T-helper 9 cell (primary cell): ENCODE data around the gene TTLL11.

Experiments used
- DNase-seq: peaks from one replicate; pipeline ENCODE4 v3.0.0-alpha.2; 2020

Gene TTLL11

DNA sequence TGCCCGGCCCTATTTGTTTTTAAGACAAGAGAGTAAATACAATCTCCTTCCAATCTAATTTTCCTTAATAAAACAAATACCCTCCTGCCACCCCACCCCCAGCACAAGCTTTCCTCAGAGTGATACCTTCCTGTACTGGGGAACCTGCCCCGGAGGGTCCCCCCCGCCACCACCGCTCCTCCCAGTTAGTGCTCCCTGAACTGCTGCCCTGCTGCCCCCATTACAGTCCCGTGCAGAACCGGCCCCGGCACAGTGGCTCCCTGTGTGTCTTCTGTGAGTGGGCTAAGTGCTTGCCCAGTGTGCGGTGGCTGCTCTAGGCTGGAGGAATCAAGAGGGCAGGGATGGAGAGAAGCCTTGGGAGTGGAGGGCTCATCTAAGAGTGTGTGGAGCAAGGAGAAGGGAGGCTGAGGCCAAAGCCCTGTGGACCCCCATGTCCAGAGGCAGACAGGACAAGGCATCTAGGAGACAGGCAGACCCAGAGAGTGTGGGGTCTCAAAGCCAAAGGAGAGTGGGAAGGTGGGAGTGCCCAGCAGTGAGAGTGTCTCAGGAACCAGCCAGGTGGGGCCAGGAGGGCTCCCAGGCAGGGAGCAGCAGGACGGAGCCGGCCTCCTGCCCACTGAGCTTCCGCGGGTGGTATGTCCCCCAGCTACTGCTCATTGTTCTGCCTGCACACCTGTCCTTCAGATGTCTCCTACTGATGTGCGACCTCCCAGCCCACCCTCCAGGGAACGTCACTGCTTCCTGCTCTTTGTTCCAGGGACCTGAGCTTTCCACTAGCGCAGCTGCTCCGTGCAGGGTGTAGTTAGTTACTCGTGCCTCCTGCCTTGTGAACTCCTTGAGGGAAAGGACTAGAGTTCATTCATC lies 312.7 kb downstream of the TTLL11 start:
- DNase-seq = no peak

DNA sequence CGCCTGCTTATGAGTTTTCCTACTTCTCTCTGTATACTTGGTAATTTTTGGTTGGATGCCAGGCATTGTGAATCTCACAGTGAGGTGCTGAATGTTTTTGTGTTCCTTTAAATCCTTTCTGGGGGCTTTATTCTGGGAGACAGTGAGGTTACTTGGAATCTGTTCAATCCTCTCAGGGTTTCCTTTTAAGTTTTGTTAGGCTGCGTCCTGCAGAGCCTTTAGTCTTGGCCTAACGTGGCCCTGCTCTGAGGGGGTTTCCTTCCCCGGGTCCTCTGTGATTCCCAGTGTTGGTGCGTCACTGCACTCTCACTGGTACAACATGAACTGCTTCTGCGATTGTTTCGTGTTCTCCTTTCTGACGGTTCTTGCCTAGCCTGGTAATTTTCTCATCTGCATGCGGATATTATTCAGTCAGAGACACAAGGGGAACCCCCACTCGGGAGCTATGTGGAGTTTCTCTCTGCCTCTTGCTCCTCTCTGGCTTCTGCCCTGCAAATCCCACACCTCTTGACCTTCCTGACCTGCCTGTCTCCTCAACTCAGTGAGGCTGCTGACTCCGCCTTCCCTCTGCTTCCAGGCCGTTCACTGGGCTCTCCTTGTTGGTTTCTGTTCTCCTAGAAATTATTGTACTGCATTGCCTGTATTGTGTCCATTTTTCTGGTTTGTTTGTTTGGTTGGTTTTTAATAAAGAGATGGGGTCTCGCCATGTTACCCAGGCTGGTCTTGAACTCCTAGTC lies 313.6 kb downstream of the TTLL11 start:
- no peak for DNase-seq

DNA sequence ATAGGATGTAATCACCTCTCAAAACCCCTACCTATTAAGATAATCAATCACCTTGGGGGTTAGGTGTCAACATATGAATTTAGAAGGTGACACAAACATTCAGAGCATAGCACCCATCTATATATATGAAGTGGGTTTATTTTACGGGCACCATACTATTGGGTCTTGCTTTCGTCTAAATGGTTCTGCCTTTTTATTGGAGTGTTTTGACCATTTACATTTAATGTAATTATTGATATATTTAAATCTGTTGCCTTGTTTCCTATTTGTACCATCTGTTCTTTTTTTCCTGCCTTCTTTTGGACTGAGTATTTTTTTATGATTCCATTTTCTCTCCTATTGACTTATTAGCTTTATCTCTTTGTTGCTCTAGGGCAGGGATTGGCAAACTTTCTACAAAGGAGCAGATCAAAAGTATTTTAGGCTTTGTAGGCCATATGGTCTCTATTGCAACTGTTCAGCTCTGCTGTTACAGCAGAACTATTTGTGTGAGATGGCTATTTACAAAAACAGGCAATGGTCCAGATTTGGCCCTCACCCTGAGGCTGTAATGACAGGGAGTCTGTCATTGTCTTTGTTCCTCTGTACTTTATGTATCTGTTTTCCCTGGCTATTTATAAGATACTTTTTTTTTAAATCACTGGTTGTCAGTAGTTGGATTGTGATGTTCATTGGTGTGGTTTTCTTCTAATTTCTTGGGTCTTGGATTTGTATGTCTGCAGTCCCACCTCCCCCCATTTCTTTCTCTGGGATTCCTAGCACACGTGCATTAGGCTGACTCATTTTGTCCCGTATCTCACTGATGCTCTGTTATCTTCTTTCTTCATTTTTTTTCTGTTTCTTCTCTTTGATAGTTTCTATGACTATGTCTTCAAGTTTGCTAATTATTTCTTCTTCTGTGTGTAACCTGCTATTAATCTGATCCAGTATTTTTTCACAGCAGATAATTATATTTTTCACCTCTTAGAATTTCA lies 314.6 kb downstream of the TTLL11 start:
- no peak for DNase-seq

DNA sequence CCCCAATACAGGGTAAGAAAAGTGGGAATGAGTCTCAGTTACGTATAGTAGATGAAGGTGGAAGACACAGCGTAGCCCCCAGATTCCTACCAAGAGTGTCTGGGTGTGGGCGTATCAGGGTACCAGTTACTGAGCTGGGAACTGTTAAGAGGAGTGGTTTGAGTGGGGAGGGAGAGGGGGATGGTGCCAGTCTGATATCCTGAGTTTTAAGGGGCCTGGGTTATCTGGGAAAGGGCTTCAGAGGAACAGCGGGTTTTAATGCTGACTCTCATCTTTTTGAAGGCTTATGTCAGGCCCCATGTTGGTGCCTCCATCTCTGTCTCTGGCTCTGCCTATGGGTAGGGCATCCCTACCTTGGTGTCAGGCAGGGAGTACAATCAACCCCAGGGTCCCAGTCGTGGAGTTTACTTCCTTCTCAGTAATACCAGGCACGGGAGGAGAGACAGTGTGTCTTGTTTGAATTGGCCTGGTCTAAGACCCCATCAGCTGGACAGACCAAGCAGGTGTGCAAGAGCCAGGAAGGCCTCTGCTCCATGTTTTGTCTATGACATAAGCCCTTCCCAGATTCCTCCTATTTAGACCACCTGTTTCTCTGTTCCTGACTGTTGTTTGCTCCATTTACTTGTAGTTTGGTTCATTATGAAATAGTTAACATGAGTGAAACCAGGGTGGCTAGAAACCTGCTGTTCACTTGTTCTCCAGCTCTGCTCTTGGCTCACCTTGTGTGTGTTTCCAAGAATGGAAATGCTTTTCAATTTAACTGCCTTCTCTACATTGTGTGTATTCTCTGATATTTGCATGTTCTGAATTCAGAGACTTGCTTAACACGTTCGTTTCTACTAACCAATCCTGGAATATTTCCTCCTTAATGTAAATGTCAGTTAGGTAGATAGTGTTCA lies 316.1 kb downstream of the TTLL11 start:
- no peak for DNase-seq

DNA sequence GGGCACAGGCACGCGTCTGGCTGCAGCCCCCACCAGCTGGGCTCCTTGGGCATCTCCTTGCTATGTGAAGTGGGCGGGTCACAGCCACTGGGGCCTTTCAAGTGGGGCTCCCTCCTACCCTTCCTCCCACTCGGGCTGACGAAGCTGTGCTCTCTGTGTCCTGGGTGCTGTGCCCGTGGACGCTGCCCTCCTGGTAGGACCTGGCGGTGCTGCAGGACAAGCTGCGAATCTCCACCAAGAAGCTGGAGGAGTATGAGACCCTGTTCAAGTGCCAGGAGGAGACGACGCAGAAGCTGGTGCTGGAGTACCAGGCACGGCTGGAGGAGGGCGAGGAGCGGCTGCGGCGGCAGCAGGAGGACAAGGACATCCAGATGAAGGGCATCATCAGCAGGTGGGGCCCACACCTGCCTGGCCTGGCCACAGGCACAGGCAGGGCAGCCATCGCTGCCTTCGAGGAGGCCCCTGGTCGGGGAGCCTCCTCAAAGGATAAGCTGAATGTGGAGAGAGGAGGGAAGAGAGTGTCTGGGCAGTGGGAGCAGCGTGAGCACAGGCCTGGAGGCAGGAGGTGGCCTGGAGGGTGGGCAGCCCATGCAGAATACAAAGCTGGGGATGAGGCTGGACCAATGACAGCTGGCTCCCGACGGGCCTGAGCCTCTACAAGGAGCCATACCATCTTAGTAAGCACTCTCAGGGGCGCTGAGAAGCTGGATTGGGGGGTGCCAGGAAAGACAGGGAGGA lies 316.9 kb downstream of the TTLL11 start:
- no peak for DNase-seq

DNA sequence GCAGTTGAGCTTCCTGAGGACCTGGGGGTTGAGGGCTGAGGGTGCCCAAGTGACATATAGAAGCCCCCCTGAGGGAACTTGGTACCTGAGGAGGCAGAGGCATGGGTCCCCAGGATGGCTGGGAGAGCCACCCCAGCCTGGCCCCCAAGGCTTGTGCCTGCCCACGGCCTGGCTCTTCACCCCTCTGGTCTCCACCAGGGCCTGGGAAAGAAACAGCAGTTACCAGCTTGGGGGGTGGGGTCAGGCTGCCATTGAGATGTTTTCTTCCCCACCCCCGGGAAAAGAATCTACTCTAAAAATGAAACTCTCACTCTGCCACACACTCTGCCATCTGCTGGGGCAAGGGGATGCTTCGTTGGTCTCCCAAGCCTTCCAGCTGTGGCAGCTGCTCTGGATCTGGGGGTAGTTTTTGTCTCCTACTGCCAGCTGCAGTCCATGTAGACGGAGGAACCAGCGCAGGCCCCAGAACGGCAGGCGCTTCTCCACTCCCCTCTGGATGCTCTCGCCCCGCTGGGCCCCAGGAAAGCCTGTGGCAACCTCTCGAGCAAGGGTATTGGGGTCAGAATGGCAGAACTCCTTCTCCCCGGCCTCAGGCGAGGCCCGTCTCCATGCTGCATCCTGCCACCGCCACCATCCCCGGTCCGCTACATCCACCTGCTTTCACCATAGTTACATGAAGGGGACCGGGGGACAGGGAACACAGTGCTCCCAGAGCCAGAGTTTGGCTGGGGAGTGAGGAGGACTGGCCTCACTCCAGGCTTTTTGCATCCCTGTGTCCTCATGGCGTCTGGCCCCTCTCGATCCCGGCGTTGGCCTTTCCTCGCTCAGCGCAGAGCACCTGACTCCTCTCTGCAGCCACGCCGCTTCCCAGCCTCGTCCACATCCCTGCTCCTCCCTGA lies 318.1 kb downstream of the TTLL11 start:
- DNase-seq = no peak

DNA sequence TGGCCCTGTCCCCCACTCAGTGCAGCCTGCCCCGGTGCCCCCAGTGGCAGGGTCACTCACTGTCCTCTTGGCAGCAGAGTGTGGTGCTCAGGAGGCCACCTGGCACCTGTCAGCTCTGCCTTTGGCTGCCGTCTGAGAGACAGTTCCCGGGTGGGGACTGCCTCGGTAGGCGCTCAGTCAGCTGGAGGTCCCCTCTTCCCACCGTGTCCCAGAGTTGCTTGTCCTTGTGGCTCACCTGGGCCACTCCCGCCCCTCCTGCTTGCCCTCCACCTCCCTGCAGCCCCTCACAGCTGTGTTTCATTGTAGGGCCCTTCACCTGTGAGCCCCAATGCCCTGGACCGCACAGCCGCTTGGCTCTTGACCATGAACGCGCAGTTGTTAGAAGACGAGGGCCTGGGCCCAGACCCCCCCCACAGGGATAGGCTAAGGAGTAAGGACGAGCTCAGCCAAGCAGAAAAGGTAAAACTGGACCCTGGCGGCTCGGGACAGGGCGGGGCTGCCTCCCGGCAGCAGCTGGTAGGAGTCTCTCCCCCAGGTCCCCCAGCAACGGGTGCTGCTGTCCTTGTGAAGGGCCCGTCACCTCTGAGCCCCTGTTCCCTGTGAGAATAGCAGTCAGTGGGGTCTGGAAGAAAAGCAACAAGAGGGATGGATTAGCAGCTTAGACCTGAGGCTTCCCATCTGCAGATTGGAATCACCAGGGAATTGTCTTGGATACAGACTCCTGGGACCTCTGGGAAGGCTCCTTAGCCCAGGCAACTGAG lies 319.0 kb downstream of the TTLL11 start:
- DNase-seq = no peak

DNA sequence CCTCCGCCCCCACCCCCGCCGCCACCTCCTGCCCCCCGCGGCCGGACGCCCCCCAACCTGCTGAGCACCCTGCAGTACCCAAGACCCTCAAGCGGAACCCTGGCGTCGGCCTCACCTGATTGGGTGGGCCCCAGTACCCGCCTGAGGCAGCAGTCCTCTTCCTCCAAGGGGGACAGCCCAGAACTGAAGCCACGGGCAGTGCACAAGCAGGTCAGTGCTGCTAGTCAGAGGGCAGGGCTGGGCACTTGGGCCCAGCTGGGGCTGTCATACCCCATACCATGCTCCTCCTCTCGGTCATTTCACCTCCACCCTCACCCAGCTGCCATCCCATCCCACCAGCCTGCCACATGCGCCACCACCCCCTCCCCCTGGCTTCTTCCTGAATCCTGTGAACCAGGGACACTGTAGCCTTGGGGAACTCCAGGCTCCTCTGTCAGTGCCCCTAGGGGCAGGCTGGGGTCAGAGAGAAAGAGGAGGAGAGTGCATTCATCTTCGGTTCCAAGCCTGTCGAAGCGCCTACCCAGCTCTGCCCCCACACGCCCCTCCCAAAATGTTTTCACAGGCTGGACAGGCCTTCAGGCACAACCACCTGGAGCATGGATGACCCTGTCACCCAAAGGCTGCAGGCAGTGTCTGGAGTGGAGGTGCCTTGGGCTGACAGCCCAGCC lies 319.7 kb downstream of the TTLL11 start:
- no peak for DNase-seq

DNA sequence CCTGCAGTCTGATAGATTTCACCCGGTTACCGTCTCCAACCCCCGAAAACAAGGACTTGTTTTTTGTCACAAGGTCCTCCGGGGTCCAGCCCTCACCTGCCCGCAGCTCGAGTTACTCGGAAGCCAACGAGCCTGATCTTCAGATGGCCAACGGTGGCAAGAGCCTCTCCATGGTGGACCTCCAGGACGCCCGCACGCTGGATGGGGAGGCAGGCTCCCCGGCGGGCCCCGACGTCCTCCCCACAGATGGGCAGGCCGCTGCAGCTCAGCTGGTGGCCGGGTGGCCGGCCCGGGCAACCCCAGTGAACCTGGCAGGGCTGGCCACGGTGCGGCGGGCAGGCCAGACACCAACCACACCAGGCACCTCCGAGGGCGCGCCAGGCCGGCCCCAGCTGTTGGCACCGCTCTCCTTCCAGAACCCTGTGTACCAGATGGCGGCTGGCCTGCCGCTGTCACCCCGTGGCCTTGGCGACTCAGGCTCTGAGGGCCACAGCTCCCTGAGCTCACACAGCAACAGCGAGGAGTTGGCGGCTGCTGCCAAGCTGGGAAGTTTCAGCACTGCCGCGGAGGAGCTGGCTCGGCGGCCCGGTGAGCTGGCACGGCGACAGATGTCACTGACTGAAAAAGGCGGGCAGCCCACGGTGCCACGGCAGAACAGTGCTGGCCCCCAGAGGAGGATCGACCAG lies 320.4 kb downstream of the TTLL11 start:
- no peak for DNase-seq
